GM19099 (cell line): Measurements from ENCODE around the gene PHEX.

Source experiments
- POLR2A ChIP-seq: IDR thresholded peaks from 3 replicates; pipeline ENCODE4 v1.6.1; 2011; ENCODE audit warnings: low read depth; ENCODE audit not compliant: insufficient read length; ENCODE audit errors: extremely low read depth

The PHEX gene

GRCh38 chrX:22118161-22118830 is 86.2 kb downstream of the PHEX start:
- no peak for TF ChIP-seq POLR2A

- no peak for TF ChIP-seq POLR2A
Observed at GRCh38 chrX:22121161-22121560, 89.0 kb downstream of the PHEX start.

- no peak for TF ChIP-seq POLR2A
Observed at GRCh38 chrX:22122510-22122909, 90.4 kb downstream of the PHEX start.

DNA sequence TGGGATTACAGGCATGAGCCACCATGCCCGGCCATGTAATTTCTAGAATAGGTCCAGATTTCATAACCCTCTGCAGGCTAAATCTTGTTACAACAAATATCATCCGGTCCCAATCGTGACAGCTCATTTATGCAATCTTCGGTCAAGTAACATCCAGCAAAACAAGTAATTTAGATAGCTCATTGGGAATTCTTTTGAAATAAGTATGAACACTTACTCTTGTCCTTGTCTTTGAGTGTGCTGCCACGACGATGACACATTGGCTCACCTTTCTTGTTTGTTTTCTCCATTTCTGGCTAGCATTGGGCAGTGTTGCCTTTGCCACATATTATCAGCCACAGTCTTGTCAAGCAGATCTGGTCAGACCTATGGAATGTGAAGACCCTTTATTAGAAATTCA is 92.0 kb downstream of the PHEX start:
- no peak for TF ChIP-seq POLR2A

GRCh38 chrX:22125481-22125880 is 93.4 kb downstream of the PHEX start:
- TF ChIP-seq POLR2A, result no peak

DNA sequence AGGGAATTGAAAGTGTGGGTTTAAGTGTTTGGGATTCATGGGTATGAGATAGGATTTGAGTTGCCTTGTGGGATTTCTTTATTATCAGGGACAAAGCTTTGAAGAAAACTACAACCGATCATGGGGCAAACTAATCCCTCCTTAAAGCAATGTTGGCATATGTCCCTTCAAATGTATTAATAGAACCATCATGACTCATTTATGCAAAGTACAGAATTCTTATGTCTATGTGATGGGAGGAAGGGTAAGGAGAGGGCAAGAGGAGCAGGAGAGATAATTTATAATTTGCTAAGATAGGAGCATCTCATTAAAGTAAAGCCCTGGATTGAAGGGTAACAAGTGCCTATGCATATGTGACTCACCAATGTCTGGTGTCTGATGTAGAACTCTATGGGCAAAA is 94.2 kb downstream of the PHEX start:
- TF ChIP-seq POLR2A, result no peak

DNA sequence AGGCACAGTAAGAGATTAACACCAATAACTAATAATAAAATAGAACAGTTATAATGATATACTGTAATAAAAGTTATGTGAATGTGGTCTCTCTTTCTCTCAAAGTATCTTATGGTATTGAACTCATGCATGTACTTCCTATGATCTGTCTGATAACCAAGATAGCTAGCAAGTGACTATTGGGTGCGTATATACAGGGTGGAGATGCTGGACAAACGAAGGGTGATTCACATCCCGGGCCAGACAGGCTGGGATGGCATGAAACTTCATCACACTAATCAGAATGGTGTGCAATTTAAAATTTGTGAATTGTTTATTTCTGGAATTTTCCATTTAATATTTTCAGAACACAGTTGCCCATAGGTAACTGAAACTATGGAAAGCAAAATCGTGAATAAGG is 96.8 kb downstream of the PHEX start:
- no peak for TF ChIP-seq POLR2A

DNA sequence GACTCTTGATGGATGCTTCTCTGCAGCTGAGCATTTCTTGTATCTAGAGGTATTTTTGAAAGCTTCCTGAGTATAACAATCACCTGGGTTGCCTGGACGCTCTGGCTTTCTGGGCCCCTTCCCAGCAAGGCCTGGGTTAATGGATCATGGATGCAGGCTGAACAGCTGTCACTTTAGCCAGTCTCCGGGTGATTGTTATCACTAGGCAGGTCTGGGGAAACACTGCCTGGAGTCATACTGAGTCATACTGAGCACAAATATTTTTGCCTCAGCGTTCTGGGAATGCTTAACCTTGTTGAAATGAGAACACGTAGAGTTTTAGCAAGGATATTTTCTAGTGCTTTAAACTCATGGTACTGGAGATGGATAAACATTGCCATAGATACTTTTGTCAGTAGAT is 102.6 kb downstream of the PHEX start:
- TF ChIP-seq POLR2A, result no peak

DNA sequence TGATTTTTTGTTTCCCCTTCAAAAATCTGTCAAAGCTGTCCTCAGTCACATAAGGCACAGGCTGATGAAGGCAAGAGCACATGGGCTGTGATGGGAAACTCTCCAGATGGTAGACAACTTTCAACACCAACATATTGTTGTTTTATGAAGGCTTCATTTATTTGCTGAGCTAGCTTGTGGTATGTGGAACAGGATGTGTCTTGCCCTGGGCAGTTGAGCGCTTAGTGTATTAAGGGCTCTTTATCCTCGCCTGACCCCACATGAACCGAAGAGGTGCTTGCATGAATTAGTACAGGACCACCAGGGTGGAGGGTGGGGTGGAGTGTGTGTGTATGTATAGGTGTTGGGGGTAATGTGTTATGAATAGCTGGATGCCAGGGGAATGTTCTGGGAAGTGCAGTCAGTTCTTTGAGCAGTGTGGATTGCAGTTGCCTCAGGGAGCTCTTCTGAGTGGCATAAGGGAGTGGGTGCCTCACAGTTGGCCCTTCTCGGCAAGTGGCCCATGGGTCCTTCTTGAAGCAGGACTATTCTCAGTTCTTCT is 103.1 kb downstream of the PHEX start:
- TF ChIP-seq POLR2A, result no peak

DNA sequence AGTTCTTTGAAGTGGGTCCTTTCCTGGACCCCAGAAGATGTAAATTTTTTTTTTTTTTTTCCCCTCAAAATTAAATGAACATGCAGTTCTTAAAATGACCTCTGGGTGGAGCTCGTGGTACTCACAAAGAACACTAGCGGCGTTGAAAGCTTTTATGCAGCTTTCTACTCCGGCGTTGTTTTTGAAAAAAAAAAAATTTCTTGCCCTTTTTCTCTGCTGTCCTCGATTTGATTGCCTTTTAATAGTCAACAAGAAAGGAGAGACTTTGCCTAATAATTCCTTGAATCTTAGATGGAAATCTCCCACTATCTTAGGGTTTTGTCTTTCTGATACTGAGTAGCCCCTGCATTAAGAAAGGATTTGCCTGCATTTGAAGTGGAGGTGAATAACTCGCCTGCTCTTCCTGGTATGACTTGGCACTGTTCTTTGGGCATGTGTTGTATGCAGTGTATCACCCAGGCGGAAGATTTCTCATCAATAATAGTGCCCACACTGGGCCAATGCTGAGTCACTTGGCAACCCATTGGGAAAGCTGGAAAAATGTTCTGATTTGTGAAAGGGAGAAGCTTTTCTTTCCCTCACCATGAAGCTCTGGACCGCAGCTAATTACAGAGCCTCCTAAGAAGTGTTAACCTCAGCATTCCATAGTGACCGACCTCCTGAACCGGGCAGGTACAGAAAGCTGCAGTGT is 104.0 kb downstream of the PHEX start:
- no peak for TF ChIP-seq POLR2A

- no peak for TF ChIP-seq POLR2A
Observed at GRCh38 chrX:22136711-22137110, 104.6 kb downstream of the PHEX start.

GRCh38 chrX:22139822-22140221 is 107.7 kb downstream of the PHEX start:
- no peak for TF ChIP-seq POLR2A

DNA sequence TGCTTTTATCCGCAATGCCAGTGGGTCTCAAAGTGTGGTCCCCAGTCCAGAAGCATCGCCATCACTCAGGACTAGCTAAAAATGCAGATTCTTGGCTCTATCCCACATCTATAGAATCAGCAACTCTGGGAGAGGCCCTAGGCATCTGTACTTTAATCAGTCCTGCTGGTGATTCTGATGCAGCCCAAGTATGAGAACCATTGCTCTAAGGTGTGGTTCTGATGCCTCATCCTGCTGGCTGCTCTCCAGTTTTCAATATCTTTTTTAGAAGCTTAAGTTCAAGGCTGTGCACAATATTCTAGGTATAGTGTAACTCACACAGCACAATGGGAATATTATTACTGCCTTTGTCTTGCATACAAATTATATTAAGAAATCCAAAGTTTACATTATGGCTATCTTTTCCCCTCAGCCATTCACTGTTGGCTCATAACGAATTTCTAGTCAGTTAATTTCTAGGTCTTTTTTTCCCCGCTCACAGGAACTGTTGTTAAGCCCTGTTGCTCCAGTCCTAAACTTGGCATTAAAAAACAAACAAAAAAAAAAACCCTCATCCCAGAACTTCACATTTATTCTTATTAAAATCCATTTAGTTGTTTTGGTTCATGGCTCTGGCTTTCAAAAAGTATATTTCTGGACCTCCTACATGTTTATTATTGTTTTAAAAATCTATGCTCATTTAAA is 109.1 kb downstream of the PHEX start:
- TF ChIP-seq POLR2A, result no peak

- TF ChIP-seq POLR2A, result no peak
Observed at GRCh38 chrX:22147214-22147613, 115.1 kb downstream of the PHEX start.

- TF ChIP-seq POLR2A, result no peak
Observed at GRCh38 chrX:22147942-22148341, 115.8 kb downstream of the PHEX start.

DNA sequence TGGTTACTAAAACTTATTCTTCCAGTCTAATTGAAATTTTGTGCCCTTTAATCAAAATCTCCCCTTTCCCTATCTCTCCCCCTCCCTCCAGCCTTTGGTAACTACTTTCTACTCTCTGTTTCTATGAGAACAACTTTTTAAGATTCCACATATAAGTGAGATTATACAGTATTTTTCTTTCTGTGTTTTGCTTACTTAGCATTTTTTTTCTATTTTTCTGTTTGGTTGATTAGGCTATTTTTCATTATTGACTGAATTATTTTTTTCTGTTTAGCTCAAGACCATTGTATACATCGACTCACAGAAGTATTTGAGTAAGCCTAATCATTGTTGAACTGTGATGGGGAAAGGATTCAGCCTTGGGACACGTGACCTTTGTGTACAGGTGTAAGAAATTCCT is 116.4 kb downstream of the PHEX start:
- no peak for TF ChIP-seq POLR2A
